Measurements from ENCODE around the gene FAM237B.

GRCh38 chr7:90322837-90323236, 1.7 kb upstream of the FAM237B start:
- TF ChIP-seq CTCF (IDR thresholded peaks at IDR 0.05; ENCODE audit: insufficient read depth, low read length) (no peak), REST (IDR thresholded peaks at IDR 0.05; ENCODE audit: insufficient replicate concordance, low read depth) (no peak)

Measured in HL-60 (cell line).